Measurements from ENCODE around the gene GSN.

DNA sequence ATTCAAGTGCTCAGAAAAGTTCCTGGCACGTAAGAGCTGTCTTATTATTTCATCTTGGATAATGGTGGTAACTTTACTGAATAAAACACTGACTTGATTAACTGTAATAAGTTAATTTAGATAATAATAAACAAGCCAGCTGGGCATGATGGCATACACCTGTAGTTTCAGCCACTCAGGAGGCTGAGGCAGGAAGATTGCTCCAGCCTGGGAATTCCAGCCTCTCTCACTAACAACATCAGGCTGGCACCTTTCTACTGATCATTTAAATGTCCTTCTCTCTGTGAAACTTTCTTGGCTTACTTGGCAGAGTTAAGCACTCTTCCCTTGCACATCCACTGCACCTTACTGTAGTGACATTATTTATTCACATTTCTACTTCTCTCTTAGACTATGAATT is 82.1 kb downstream of the GSN start:
- TF ChIP-seq POLR2A (IDR thresholded peaks at IDR 0.05) (no peak), POLR2AphosphoS5 (IDR thresholded peaks at IDR 0.05) (no peak)
- TF ChIP-seq, protein P1, sequence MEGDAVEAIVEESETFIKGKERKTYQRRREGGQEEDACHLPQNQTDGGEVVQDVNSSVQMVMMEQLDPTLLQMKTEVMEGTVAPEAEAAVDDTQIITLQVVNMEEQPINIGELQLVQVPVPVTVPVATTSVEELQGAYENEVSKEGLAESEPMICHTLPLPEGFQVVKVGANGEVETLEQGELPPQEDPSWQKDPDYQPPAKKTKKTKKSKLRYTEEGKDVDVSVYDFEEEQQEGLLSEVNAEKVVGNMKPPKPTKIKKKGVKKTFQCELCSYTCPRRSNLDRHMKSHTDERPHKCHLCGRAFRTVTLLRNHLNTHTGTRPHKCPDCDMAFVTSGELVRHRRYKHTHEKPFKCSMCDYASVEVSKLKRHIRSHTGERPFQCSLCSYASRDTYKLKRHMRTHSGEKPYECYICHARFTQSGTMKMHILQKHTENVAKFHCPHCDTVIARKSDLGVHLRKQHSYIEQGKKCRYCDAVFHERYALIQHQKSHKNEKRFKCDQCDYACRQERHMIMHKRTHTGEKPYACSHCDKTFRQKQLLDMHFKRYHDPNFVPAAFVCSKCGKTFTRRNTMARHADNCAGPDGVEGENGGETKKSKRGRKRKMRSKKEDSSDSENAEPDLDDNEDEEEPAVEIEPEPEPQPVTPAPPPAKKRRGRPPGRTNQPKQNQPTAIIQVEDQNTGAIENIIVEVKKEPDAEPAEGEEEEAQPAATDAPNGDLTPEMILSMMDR (IDR thresholded peaks at IDR 0.05): no peak

Data from breast epithelium (tissue), 3 donors.